NT2/D1 (cell line): Measurements from ENCODE around the gene PNKP.

Experiments
- SUZ12 ChIP-seq: IDR thresholded peaks from 2 replicates; pipeline ENCODE4 v1.6.1; 2011; ENCODE audit not compliant: insufficient read length, insufficient read depth; ENCODE audit errors: extremely low read depth
- YY1 ChIP-seq: IDR thresholded peaks from 2 replicates; pipeline ENCODE4 v1.6.1; 2011; ENCODE audit not compliant: insufficient read length, insufficient read depth
- ZNF274 ChIP-seq: IDR thresholded peaks from 2 replicates; pipeline ENCODE4 v1.6.1; 2011; ENCODE audit warnings: mild to moderate bottlenecking, low read depth, low read length

DNA sequence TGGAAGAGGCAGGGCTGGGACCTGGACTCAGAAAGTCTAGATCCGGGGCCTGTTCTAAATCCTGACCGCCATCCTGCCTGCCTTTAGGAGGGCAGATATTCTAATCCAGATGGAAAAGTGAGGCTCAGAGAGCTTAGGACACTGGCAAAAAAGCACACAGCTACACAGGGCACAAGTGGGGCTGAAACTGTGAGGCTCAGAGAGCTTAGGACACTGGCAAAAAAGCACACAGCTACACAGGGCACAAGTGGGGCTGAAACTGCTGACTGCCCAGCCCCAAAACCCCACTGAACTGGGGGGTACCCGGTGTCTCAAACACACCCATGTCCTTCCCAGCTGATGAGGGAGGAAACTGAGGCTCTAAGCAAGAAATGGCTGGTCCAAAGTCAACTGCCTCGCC lies 7.8 kb upstream of the PNKP start:
- TF ChIP-seq ZNF274 (no peak), SUZ12 (no peak), YY1 (no peak)
